Measurements from ENCODE around the gene CD300A. TPM values are rescaled to one million over a fixed set of nuclear protein-coding genes. Genes with fewer than 3 reads are reported as not detected.

The CD300A gene
- total and polyA plus RNA-seq, 2 of the 4 experiments (the other 2 are of a cell fraction): not detected

GRCh38 chr17:74475189-74475588 is 8.8 kb downstream of the CD300A start:
- TF ChIP-seq MXI1 (IDR thresholded peaks at IDR 0.05; ENCODE audit: borderline replicate concordance, low read depth, low read length): no peak
- no peak for TF ChIP-seq ELK1 (IDR thresholded peaks at IDR 0.05; ENCODE audit: borderline replicate concordance, low read depth, low read length)
- TF ChIP-seq CHD1 (IDR thresholded peaks at IDR 0.05; ENCODE audit: low read depth, low read length): no peak
- Histone ChIP-seq H3K79me1 (ENCODE audit: low read depth in 1 of 2, low read length in 2 of 2) (no peaks in the 10 kb centered on the region), H3K36me3 (ENCODE audit: control insufficient read depth, insufficient read depth, low read length) (no peaks in the 10 kb centered on the region), H2AK9ac (replicated peaks; ENCODE audit: low read depth, low read length, poor library complexity) (no peak overlapping the region), H3K4me1 (ENCODE audit: control insufficient read depth, insufficient read depth, low read length) (no peaks in the 10 kb centered on the region), H3K23ac (ENCODE audit: low read depth, low read length) (no peak overlapping the region), H4K91ac (ENCODE audit: insufficient read depth, low read depth, low read length) (no peak overlapping the region), H2AK5ac (ENCODE audit: low read depth, low read length) (no peak overlapping the region), H3K27ac (ENCODE audit: insufficient read depth, low read length) (no peak overlapping the region), H3K9ac (ENCODE audit: low read depth, low read length) (no peak overlapping the region), H3K4ac (ENCODE audit: low read depth, low read length) (no peak overlapping the region), H3K4me3 (ENCODE audit: insufficient read depth, low read depth, low read length) (no peak overlapping the region), H2BK5ac (ENCODE audit: low read depth, low read length, poor library complexity, severe bottlenecking) (no peak overlapping the region), H3K14ac (replicated peaks; ENCODE audit: low read depth, low read length) (no peak overlapping the region), H3K4me2 (ENCODE audit: low read depth, low read length) (no peak overlapping the region), H3K27me3 (ENCODE audit: control insufficient read depth, insufficient read depth, low read length) (no peaks in the 10 kb centered on the region), H3K18ac (ENCODE audit: low read depth, low read length) (no peak overlapping the region), H4K8ac (ENCODE audit: low read depth in 2 of 2, low read length in 2 of 2) (no peak overlapping the region), H2BK15ac (ENCODE audit: low read depth, low read length) (no peak overlapping the region), H4K20me1 (ENCODE audit: insufficient read depth, low read length) (no peaks in the 10 kb centered on the region), H3K9me3 (ENCODE audit: control insufficient read depth, insufficient read depth, low read length) (peaks cover 11% of the 10 kb centered on the region), H3K9me1 (ENCODE audit: insufficient read depth, low read length) (no peaks in the 10 kb centered on the region), H2AFZ (replicated peaks; ENCODE audit: low read length, poor library complexity) (no peak overlapping the region), H2BK120ac (ENCODE audit: low read depth, low read length) (no peak overlapping the region), H2BK20ac (ENCODE audit: low read depth, low read length) (no peak overlapping the region), H3K56ac (ENCODE audit: extremely low read depth, insufficient read depth, low read length) (no peak overlapping the region), H4K5ac (ENCODE audit: low read depth, low read length) (no peak overlapping the region)
- POLR2A ChIA-PET (ENCODE audit: unreplicated experiment): no interaction called here
- 60% methylated on average over 1 of the region's 4 CpGs; no CpG with 5 or more reads in 1 of the 2 experiments for WGBS, 2 experiments (ENCODE audit: extremely low coverage in 2 of 2, insufficient read length in 1 of 2)
- ATAC-seq (ENCODE audit: low read depth): no peak
- in situ Hi-C loops (cut with MboI; ENCODE audit: low sequenced_read_pairs) (no loop called here), dilution Hi-C loops (cut with HindIII; ENCODE audit: low sequenced_read_pairs, unreplicated experiment) (no loop called here), intact Hi-C loops (cut with micrococcal nuclease) (no loop called here)
- CTCF ChIA-PET: no interaction called here
- no TSS peak for BruUV-seq (replicated peaks)
- no peak for DNase-seq

Measured in IMR-90 (cell line).